GM21825 (cell line): ENCODE results near the gene ENPP6.

Experiments used
- ATAC-seq: cut with Tn5 transposase; IDR thresholded peaks from one replicate; pipeline ENCODE4 v1.9.1; 2021; ENCODE audit warnings: mild to moderate bottlenecking, moderate library complexity; ENCODE audit not compliant: unreplicated experiment

ENPP6 gene

GRCh38 chr4:184192933-184193332 is 24.7 kb downstream of the ENPP6 start:
- ATAC-seq, result no peak

GRCh38 chr4:184191267-184191666 is 26.4 kb downstream of the ENPP6 start:
- no peak for ATAC-seq

- ATAC-seq, result no peak
Observed at GRCh38 chr4:184190711-184191110, 27.0 kb downstream of the ENPP6 start.

GRCh38 chr4:184189966-184190365 is 27.7 kb downstream of the ENPP6 start:
- ATAC-seq, result no peak

GRCh38 chr4:184188443-184189400 is 29.0 kb downstream of the ENPP6 start:
- ATAC-seq, result no peak

- ATAC-seq, result no peak
Observed at GRCh38 chr4:184177271-184177670, 40.4 kb downstream of the ENPP6 start.

- ATAC-seq, result no peak
Observed at GRCh38 chr4:184174571-184175488, 42.8 kb downstream of the ENPP6 start.

GRCh38 chr4:184171011-184171410 is 46.7 kb downstream of the ENPP6 start:
- ATAC-seq, result no peak

- no peak for ATAC-seq
Observed at GRCh38 chr4:184169225-184169867, 48.3 kb downstream of the ENPP6 start.

- ATAC-seq, result peak; percentile 93
Observed at GRCh38 chr4:184168406-184169019, 49.2 kb downstream of the ENPP6 start.

- peak; percentile 65 for ATAC-seq
Observed at GRCh38 chr4:184167576-184167975, 50.1 kb downstream of the ENPP6 start.

- no peak for ATAC-seq
Observed at GRCh38 chr4:184166736-184167135, 50.9 kb downstream of the ENPP6 start.

- no peak for ATAC-seq
Observed at GRCh38 chr4:184165291-184165690, 52.4 kb downstream of the ENPP6 start.

GRCh38 chr4:184163813-184164212 is 53.9 kb downstream of the ENPP6 start:
- ATAC-seq, result no peak

- ATAC-seq, result no peak
Observed at GRCh38 chr4:184162596-184162995, 55.1 kb downstream of the ENPP6 start.

- no peak for ATAC-seq
Observed at GRCh38 chr4:184157322-184157721, 60.4 kb downstream of the ENPP6 start.

GRCh38 chr4:184156163-184156920 is 61.3 kb downstream of the ENPP6 start:
- ATAC-seq, result no peak

- no peak for ATAC-seq
Observed at GRCh38 chr4:184154199-184154598, 63.5 kb downstream of the ENPP6 start.

- ATAC-seq, result no peak
Observed at GRCh38 chr4:184153781-184154180, 63.9 kb downstream of the ENPP6 start.

- no peak for ATAC-seq
Observed at GRCh38 chr4:184151988-184152485, 65.6 kb downstream of the ENPP6 start.
